OCI-LY7 (cell line): Measurements from ENCODE around the gene NME3.

ENCODE experiments used
- CTCF ChIP-seq: fragments of 200-600 bp; sonication (generic); conservative IDR thresholded peaks from 2 replicates; pipeline ENCODE4 v1.5.1; 2014; ENCODE audit warnings: mild to moderate bottlenecking, antibody characterized with exemption, low read length, moderate library complexity, mixed read lengths
- EZH2phosphoT487 ChIP-seq: fragments of 200-600 bp; sonication (generic); IDR thresholded peaks from 2 replicates; pipeline ENCODE4 v1.6.1; 2018; ENCODE audit warnings: low read depth, borderline replicate concordance, mild to moderate bottlenecking, mixed run types, antibody characterized with exemption, low read length, moderate library complexity, mixed read lengths

GRCh38 chr16:1757714-1758461 is 13.5 kb downstream of the NME3 start:
- TF ChIP-seq CTCF (no peak), EZH2phosphoT487 (no peak)
